Activated CD4-positive, CD25-positive, alpha-beta regulatory T cell treated with anti-CD3 and anti-CD28 coated beads, Interleukin-2, amount 50 U/mL, for 72 hours (primary cell): Measurements from ENCODE around the gene CCNQ.
"Not testable (repeated sequence)": the region's sequence is repeated elsewhere in the genome, so short reads cannot be mapped to it uniquely, and the experiment has no call there.

ENCODE experiments used
- DNase-seq: peaks from one replicate; pipeline ENCODE4 v3.0.0; 2021

The CCNQ gene

DNA sequence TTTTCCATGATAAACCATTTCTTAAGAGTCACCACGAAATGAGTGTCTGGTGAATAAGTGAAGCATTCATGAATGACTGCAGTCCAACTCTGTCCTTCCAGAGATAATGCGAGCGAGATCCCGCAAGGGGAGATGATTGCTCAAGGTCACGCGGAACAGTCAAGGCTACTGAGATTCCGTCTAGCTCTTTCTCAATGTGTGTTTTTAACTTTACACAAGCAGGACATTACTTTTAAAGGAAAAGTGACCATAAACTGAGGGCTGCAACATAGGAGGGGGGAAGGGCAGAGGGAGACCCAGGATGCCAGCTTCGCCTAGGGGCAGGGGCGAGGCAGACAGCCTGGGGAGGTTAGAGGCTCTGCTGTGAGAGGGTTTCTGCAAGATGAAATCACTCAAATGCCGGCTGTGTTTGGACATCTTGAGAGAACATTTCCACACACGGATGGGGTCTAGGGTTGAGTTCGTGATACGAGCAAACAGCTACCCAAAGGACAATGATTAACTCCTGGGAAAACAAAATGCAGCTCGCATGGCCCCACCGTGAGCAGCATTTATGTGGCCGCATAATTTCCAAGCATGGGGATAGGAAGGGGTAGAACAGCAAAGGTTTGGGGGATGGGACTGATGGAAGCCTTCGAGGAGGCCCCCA lies 23.8 kb upstream of the CCNQ start:
- DNase-seq = no peak

DNA sequence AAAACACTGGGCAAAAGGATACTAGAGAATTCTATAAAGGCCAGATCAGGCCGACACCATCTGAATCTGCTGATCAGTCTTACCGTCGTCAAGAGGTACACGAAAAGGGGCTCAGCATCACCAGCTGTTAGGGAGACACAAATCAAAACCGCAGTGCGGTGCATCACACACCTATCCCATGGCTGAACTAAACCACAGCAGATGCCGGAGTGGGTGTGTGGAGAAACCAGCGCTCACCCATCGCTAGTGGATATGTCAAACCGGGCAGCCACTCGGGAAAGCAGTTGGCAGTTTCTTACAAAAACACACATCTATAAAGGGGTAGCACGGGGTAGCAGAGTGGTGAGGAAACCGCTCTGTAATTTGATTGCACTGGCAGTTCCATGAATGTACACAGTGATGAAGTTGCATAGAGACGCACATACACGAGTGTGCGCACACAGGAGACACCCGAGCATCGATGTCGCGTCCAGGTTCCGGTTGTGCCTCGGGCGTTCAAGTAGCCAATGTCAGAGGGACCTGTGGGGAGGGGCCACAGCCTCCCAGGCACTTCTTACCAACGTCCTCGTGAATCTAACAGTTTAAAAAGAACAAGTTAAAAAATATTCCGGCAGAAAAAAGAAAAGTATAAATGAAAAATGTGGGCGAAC lies 23.1 kb upstream of the CCNQ start:
- no peak for DNase-seq

DNA sequence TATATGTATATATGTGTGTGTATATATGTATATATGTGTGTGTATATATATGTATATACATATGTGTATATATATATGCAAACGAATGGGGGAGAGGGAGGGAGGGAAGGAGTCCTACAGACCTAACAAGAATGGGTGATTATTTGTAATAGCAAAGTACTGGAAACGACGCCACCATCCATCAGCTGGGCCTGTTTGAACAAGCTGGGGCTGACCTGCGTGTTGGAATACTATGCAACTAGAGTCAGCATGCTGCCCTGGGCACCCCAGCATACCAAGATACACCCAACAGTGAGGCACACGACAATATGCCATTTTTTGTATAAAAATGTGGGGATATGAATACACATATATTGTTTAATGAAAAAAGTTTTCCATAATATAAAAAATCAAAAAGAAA lies 21.6 kb upstream of the CCNQ start:
- DNase-seq = no peak

DNA sequence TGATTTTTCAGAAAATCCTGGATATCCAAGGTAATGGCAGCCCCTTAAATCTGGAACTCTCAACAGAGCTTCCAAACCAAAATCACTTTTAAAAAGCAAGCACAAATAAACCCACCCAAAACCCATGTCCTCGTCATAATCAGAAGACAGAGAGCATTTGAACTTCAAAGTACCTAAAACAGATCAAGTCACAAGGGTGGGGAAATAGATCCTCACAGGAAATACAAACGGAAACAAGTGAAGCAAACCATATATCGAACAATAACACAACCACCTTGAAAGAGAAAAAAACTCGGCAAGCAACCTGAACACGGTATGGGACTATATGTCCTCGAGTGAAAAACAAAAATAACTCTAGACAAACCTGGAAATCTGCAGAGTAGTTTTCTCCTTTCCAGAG lies 15.9 kb upstream of the CCNQ start:
- DNase-seq = no peak

DNA sequence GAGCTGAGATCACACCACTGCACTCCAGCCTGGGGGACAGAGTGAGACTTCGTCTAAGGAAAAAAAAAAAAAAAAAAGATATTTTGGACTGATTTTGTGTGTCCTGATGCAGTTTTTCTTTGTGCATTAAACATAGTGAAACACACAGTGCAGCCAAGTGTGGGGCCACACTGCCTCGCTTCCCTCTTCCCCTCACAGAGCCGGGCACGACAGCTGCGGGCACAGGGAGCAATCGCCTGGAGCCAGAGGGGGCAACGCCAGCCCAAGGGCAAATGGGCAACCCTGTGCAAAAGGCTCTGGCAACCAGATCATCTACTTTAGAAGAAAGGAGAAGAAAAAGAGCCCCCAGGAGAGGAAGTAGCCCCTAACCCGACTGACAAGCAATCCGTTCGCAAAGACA lies 13.5 kb upstream of the CCNQ start:
- no peak for DNase-seq

DNA sequence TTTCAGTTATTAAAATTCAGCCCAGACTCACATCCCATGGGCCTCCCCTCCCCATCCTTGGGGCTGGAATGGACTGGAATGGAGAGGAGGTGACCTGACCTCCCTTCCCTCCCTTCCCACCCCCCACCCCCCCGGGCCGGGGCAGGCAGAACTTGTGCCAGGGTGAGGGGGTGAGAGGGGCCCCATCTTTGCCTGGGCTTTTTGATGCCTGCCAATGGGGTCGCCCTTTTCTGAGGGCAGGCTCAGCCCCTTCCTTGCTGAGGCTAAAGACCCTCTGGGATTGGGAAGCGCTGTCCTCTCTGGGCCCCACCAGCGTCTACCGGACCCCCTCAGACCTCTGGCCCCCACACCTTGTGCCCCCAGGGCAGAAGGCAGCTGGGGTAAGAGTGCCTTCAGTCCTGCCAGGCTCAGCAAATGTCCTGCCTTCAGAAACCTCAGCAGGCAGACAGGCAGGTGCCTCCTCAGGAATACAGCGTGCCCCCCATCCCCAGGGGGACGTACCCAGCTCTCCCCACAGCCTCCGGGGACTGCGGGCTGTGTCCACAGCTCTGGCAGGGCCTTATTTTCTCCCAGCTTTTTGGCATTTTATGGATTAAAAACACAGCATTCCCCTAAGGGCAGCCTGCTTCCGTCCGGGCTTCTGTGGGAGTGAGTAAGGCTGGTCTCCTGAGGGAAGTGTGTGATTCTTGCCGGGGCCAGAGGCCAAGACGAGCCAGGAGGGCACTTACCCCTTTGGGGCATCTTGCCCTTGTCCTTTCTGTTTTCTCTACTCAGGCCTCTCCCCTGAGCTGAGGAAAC lies 12.6 kb upstream of the CCNQ start:
- peak; percentile 7 for DNase-seq

DNA sequence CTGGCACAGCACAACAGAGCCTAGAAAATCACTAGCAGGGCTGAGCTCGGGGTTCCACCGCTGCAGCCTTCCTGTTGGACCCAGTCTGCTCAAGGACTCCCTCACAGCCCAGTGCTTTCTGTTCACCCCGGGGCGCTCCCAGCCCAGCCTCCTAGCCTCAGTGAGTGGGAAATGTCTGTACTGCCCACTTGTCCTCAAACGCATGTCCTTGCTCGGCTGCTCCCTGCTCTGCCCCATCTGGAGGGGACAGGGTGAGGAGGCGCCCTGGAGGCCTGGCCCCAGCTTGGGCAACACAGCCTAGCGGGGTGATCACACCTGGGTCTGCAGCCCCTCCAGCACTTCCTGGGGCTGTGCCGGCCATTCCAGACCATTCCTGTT lies 11.9 kb upstream of the CCNQ start:
- peak; percentile 24 for DNase-seq

DNA sequence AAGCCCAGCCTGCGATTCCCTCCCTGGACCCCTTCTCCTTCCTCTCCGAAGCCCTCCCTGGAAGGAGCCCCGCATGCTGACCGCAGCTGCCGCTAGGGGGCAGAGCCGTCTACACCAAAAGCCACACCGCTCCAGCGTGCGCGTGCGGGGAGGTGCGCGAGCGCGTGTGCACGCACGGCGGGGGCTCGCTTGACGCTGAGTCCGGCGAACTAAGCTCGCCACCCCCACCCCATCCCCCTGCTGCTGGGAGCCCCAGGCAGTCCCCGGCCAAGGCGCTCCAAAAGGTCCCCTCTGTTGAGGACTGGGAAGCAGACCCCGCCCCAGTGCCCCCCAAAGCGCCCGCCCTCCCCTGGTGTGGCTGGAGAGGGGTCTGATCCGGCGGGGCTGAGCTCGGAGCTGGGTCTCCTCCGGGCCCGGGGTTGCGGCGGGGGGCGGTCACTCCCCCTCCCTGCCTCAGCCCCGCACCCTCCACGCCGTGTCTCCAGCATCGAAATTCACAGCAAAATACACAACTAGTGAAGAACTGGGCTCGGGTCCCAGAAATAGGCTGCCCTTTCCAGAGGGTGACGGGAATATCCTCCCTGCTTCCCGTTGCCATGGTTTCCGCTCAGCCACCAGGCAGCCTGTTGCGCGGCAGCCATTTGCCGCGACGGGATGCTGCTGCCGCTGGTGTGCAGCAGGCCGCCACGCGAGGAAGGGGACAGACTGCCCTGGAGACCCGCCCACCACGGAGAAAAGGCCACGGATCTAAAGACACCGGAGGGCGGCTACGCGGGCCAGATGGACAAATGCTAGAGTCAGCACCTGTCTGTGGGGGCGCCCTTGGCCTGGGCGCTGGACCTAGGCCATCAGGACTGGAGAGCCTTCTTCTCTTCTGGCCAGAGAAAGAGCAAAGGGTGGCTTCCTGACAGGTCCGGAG lies 11.2 kb upstream of the CCNQ start:
- peak; percentile 76 for DNase-seq

DNA sequence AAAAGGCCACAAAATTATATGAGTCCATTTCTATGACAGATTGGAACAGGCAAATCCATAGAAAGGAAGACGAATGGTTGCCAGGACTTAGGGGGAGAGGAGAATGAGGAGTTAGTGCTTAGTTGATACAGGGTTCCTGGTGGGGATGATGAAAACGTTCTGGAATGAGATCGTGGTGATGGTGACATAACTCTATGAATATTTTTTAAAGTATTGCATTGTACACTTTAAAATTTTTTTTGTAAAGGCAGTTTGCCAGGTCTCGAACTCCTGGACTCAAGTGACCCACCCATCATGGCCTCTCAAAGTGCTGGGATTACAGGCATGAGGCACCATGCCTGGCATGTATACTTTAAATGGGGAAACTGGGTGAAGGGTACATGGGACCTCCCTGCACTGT lies 9.9 kb upstream of the CCNQ start:
- DNase-seq = no peak

DNA sequence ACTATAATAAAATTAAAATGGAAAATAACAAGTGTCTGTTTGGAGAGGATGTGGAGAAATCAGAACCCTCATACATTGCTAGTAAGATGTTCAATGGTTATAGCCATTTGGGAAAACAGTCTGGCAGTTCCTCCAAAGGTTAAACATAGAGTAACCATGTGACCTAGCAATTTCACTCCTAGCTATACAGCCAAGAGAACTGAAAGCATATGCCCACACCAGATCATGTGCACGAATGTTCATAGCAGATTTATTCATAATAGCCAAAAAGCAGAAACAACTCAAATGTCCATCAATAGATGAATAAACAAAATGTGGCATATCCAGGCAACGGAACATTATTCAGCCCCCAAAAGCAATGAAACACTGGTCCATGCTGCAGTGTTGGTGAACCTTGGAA lies 9.4 kb upstream of the CCNQ start:
- no peak for DNase-seq

DNA sequence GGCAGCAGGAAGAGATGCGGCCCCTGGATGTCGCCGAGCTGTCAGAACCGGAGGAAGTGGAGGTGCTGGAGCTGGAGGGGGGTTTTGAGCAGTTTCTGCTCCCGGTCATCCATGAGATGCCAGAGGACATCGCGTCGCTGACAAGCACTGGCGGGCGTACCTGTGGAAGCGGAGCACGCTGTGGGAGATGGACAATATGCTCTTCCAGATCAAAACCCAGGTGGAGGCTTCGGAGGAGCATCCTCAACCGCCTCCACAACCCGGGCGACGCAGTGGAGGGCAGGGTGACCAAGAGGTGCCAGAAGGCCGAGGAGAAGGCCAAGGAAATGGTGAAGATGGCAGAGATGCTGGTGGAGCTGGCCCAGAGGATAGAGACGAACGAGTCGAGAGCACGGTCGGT lies 7.6 kb upstream of the CCNQ start:
- DNase-seq = peak; percentile 7

DNA sequence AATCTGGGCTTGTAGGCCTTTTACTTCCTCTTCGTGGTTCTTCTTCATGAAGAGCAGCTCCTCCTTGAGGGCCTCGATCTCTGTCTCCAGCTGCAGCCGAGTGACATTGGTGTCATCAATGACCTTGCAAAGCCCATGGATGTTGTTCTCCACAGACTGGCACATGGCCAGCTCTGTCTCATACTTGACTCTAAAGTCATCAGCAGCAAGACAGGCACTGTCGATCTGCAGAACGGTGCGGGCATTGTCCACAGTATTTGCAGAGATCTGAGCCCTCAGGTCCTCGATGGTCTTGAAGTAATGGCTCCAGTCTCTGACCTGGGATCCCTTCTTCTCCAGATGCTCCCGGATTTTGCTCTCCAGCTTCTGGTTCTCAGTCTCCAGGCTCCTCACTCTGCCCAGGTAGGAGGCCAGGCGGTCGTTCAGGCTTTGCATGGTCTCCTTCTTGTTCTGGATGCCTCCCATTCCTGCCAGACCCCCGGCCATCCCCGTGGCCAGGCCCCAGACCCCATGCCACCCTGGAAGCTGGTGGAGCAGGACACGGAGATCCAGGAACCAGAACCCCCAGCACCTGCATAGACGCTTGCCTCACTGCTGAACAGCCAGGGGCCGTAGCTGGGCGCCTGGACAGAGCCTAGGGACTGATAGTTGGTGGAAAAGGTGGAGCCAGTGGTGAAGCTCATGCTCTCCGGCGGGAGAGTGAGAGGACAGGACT lies 5.9 kb upstream of the CCNQ start:
- not testable (repeated sequence) for DNase-seq

DNA sequence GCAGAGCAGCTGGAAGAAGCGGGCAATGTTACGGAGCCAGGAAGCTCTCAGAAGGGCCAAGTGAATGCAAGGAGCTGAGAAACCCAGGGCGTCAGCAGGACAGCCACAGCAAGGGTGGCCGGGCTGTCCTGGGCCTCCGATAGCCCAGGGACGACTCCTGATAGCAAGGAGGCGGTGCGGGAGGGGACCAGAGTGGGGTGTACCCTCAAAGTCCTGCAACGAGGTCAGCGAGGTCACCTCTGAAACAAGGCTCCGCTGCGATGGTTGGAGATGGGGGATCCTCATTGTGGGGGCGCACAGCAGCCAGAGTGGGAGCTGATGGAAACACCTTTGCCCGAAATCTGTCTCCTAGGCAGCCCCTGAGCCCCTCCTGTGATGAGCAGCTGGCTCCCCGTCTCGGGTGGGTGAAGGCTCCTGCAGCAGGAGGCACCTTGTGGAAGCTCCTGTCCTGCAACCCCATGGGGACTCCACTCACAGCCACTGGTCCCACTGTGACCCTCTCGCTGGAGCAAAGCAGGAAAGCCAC lies 4.3 kb upstream of the CCNQ start:
- no peak for DNase-seq

DNA sequence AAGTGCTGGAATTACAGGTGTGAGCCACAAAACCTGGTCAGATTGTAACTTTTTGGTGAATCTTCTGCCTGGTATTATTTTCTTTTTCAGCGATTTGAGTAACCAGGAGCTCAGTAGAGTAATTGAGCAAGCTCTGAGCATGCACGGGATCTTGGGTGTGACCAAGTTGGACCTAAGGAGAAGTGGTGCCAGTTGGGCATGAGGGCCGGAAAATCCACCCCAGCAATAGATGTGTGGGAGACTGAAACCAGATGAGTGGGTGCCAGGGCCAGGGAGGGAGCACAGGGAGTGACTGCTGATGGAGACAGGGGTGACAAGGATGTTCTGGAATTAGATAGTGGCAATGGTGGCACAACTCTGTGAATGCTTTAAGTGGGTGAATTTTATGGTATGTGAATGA lies 3.7 kb upstream of the CCNQ start:
- no peak for DNase-seq

DNA sequence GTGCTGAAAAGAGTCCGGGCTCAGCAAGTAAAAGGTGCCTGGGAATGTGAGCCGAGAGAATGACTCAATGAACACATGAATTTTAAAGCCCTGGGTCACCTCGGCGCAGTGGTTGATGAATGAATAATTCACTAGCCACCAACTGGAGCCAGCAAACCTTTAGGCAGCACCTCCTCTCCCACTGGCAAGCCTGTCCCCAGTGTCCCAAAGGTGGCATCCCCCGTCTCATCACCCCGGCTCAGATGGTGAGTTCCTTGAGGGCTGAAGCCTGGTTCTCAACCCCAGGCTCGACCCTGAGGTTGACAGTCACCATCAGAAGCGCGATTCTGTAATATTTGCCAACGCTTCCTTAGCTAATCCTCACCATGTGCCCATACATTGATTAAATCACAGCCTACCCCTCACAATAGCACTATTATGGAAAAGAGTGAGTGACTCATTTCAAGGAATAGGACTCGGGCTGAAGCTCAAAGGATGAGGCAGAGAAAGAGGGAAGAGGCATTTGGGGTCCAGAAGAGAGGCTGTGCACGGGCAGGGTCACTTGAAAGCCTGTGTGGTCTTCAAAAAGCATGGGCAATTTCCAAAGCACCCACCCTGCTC lies 2.7 kb upstream of the CCNQ start:
- no peak for DNase-seq

DNA sequence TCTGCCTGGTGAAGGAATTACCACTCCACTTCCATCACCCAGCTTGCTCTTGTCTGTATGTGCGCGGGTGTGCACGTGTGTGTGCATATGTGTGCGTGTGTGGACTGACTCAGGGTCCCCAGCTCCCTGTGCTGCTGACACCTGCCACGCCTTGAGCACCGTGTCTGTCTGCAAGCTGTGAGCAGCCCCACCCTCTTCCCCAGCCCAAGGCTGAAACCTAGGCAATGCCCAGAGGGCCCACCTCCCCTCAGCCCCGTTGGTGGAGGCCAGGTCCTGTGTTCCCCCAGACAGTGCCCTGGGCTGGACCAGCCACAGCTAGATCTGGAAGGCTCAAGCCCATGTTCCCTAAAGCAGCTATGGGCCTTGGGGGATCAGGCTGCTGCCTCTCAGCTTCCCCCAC lies 2.0 kb upstream of the CCNQ start:
- no peak for DNase-seq

DNA sequence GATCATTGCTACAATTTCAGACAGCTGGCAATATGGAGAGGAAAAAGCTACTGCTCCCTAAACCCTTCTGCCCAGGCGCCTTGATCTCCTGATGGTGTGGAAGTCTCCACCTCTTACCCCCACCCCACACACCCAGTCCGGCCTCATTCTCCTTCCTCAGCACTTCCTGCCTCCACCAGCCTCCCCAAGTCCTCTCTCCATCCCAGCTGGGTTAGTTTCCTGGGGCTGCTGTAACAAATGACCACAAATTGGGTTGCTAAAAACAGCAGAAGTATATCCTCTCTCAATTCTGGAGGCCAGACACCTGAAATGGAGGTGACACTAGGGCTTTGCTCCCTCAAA lies 1.1 kb upstream of the CCNQ start:
- no peak for DNase-seq

DNA sequence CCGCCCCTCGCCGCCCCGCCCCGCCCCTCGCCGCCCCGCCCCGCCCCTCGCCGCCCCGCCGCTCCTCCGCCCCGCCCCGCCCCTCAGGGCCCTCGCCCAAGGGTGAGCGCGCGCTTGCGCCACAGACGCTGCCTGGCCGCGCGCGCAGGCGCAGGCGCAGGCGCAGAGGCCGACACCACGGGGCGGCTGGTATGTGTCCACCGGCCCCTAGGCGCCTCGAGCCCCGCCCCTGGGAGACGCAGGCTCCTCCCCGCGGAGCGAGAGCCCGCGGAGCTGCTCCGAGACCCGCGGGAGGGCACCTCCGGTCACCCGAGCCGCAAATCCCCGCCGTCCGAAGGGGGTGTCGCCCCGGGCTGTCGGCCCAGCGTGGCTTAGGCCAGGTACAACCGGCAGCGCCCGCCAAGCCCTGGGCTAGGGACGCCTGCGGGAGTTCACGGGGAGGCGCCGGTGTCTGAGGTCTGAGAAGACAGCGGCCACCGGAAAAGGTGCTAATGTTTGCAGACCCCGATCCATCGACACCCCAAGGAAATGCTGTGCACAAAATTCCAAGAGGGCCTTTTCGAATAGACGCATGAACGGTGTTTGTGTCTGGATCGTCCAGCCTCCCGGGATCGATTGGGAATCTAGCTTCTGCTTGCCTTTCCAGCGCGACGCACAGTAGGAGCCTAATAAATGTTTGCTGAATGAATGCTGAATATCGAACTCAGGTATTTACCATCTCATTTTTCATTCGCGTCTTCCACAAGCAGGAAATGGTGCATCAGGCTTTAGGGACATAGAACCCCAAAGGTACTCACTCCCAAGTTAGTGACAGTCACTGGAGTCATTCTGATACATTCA lies 473 bp upstream of the CCNQ start:
- peak; percentile 86 for DNase-seq

DNA sequence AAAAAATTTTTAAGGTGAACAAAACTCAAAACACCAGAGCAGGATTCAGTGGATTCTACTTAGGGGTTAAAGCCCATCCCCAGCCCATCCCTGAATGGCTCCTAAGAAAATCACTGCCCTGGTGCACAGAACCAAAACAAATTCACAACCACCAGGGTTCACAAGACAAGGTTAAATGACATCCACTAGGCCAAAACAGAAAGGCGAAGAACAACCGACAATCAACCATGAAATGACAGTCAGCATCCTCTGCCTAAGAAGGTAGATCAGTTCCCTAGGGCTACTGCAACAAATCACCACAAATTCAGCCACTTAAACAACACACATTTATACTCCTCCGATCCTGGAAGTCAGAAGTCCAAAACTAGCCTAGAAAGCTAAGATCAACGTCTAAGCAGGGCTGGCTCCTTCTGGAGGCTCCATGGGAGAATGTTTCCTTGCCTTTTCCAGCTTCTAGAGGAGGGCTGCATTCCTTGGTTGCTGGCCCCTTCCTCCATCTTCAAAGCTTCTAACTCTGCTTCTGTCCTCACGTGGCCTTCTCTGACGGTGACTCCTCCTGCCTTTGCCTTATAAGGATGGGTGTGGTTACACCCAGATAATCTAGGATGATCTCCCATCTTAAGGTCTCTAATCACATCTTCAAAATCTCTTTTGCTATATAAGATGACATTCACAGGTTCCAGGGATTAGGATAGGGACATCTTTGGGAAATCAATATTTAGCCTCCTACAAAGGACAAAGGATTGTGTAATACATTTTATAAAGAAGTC lies 1.8 kb downstream of the CCNQ start:
- no peak for DNase-seq
